Activated effector memory CD4-positive, alpha-beta T cell treated with Interleukin-2 at 50 U/mL for 16 hours (primary cell): Measurements from ENCODE around the gene KPNA1.

Experiments
- DNase-seq: peaks from one replicate; pipeline ENCODE4 v3.0.0-alpha.2; 2020

Gene KPNA1

DNA sequence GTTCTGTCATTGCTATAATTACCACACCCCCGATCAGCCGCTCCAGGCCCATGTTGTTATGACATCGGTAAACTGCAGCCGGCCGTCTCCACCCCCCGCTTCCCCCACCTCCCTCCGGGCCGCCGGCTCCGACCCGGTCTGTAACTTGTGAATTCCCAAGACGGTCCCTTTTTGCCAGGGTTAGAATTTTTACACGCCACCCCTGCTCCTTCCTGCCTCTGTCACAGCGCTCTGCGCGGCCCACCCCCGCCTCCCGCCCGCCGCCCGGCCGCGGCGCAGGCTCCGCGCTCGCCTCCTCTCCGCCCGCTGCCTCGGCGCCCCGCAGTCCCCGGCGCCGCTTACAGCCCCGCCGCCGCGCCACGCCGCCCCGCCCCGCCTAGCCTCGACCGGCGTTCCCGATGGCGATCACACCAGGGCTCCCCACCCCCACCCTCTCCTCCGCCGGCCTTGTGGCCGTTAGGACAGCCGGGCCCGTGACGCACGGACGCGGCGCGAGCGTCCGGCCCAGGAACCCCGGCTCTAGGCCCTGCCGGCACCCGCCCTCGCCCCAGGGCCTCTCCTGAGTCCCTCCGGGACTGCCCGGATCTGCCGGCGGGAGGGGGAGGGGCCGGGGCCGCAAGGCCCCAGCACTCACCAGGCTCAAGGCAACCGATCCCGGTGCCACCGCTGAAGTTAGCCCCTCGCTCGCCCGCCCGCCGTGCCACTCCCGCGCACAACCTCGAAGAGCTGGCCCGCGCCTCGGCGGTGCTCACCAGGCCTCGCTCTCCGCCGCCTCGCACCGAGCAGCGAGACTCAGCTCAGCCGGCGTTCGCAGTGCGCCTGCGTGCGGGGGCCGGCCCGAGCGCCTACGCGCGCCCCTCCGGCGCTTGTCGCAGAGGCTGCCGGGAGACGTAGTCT lies at the start of gene KPNA1:
Gene KPNA1 (minus strand): TSS at position 817 of the 897 bp plus-strand sequence. CDS start 18,374 bp downstream, outside the sequence.
- peak; percentile 82 for DNase-seq

GRCh38 chr3:122564155-122564912 lies 49.6 kb upstream of the KPNA1 start, which contains the start of the genes DTX3L and PARP9:
Gene DTX3L, plus strand, starts transcription at chr3:122564338. Its CDS starts 89 bp downstream, at chr3:122564427.
Gene PARP9, minus strand, starts transcription at chr3:122564300. Its CDS starts 4,680 bp downstream, at chr3:122559620.
- peak; percentile 66 for DNase-seq

GRCh38 chr3:122563717-122564025 lies 48.9 kb upstream of the KPNA1 start:
- no peak for DNase-seq

- DNase-seq, result no peak
These were observed 48.4 kb upstream of the KPNA1 start for GRCh38 chr3:122562923-122563716.

- peak; percentile 21 for DNase-seq
These were observed 45.9 kb upstream of the KPNA1 start for GRCh38 chr3:122560680-122561079.

DNA sequence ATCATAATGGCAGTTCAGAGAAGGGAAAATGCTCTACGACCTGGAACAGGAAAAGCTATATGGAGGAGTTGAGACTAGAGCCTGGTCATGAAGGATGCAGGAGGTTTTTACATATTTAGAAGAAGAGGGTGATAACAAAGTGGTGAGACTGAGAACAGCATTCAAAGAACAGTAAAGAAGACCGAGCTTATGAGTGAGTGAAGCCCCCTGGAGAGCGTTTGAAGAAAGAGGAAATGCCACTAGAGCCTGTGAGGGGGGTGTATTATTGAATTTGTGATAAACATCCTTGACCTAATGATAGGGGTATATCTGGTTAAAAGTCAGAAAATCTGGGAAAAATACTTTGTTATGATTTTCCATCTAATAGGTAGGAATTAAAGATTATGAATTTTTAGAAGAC lies 45.2 kb upstream of the KPNA1 start:
- DNase-seq, result no peak

DNA sequence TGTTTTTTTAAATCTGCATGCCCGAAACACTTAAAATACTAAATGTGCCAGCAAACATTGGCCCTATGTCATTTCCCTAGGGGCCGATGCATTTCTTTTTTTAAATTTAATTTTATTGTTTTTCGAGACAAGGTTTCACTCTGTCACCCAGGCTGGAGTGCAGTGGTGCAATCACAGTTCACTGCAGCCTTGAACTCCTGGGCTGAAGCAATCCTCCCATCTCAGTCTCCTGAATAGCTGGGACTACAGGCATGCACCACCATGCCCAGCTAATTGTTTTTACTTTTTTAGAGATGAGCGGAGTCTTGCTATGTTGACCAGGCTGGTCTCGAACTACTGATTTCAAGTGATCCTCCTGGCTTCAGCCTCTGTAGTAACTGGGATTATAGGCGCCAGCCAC lies 43.9 kb upstream of the KPNA1 start:
- DNase-seq, result no peak

DNA sequence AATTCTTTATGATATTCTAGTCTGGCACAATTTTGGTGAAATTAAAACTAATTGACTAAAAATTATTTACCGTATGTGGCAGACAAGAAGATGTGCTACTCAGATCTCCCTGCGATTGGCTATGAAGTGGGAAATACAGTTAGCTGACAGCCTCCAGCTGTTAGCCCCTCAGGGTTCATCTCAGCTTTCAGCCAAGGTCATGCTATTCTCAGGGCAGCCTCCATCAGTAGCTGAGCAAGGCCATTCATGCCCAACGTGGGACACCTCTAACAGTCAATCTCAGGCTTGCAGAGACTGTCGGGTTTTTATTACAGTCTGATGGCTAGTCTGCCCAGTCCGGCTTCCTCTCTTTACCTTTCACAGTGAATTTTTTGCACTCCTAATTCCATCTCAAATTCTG lies 42.6 kb upstream of the KPNA1 start:
- DNase-seq, result no peak

- DNase-seq, result no peak
These were observed 40.7 kb upstream of the KPNA1 start for GRCh38 chr3:122555275-122556071.

DNA sequence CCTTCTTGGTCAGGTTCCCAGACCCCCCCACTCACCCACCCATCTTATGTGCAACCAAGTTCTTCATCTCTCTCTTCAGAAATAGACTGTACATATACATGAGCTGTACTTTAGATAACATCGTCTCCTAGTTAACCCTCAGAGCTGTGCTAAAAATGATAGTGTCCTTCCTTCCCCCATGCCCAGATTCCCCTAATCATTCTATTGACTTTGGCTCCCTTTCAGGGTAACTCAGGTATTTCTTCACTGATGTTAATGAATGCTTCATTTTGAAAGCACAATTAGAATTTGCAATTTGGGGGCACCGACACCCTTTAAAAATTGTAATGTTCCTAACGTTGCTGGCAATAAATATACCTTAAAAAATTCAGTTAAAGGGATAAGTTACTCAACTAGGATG lies 38.4 kb upstream of the KPNA1 start:
- DNase-seq, result no peak

DNA sequence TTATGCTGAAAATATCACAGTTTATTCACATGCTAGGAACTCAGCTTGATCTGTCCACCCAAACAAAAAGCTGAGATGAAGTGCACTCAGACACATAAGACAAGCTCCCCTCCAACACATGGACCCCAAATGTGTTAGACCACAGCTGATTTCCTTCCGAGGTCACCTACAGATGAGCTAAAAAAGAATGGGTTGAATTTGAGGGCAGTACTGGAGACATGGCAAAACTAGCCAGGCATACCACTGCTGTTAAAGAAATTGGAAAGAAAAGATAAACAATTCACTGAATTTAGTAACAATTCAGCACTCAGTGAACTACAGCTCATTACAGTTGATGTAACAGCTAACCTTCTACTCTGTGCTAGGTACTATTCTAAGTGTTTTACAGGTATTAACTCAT lies 33.9 kb upstream of the KPNA1 start:
- DNase-seq, result no peak

DNA sequence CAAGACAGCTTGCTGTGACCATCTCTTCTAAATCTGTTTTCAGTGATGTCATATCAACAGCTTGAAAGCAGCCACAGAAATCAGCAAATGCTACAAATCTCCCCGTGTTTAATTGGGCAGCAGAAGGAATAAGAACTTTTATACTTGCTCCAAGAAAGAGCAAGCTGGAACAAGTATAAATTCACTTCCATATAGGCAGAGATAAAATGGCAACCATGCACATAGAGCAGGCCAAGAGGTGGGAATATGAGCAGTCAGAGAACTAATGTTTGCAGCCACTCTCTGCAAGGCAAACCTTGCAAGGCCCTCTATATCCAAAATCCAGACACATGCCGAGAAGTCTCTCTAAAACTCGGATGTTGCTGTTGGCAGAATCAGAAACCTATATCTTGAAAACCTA lies 33.3 kb upstream of the KPNA1 start:
- DNase-seq, result no peak

GRCh38 chr3:122546151-122546550 lies 31.4 kb upstream of the KPNA1 start:
- DNase-seq, result no peak

GRCh38 chr3:122538956-122539490 lies 24.3 kb upstream of the KPNA1 start:
- DNase-seq, result no peak

GRCh38 chr3:122536632-122537001 lies 21.9 kb upstream of the KPNA1 start:
- DNase-seq, result no peak

GRCh38 chr3:122535964-122536631 lies 21.4 kb upstream of the KPNA1 start:
- DNase-seq, result no peak

- DNase-seq, result no peak
These were observed 19.2 kb upstream of the KPNA1 start for GRCh38 chr3:122533931-122534334.

- DNase-seq, result no peak
These were observed 18.7 kb upstream of the KPNA1 start for GRCh38 chr3:122533480-122533879.

DNA sequence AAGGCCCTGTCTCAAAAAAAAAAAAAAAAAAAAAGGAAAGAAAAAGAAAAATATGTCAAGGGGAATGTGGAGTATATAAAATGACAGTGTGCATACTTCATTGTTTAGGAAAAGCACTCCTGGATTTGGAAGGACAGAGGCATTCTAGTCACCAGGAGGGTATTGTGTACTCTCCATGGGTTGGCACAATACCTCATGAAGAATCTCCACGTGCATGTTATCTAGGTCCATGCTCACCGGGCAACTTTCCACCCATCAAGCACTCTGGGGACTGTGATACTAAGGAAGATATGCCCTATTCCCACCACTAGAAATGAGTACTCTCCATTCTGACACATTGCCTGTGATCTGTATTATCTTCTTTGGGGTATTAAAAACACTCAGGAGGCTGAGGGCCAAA lies 15.4 kb upstream of the KPNA1 start:
- no peak for DNase-seq

GRCh38 chr3:122523317-122523716 lies 8.6 kb upstream of the KPNA1 start:
- no peak for DNase-seq

DNA sequence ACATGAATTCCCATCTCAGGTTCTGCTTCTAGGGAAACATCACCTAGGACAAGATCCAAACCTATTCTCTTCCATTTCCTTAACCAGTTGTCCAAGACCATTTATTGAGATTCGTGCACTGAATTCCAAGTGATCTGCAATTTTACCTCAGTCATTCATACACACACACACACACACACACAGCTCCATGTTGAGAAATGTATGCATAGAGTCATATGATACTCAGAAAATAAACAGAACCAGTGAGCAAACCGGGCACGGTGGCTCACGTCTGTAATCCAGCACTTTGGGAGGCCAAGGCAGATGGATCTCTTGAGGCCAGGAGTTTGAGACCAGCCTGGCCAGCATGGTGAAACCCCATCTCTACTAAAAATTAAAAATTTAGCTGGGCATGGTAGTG lies 6.1 kb upstream of the KPNA1 start:
- no peak for DNase-seq

DNA sequence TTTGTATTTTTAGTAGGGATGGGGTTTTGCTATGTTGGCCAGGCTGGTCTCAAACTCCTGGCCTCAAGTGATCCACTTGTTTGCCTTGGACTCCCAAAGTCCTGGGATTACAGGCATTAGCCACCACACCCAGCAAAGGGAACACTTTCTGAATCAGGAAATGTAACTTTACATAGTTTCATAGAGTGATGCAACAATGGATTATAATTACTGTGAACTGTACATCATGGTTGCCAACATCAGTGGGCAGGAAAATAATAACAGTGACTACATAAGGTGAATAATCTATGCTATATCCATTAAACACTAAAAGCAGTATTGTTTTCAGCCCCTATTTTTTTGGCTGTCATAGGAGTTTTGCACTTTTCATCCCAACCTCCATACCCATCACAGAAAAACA lies 5.0 kb upstream of the KPNA1 start:
- DNase-seq, result no peak
